Tibial nerve (tissue), 4 donors: ENCODE measurements around the gene SLIT3. TPM values are rescaled to one million over a fixed set of nuclear protein-coding genes. Genes with fewer than 3 reads are reported as not detected.

ENCODE experiments used
- DNase-seq, 2 donors: peaks; one replicate each; pipeline ENCODE4 v3.0.0-alpha.2; 2019; ENCODE audit warnings: low spot score in 2 of 2
- H3K27ac ChIP-seq, 4 donors: fragments of 200-600 bp; sonication (generic) in 3 of 4; one replicate each; pipeline ENCODE4 v1.5.1; 2017 to 2019; ENCODE audit warnings: mild to moderate bottlenecking in 1 of 4
- H3K27me3 ChIP-seq, 2 donors: fragments of 200-600 bp; sonication (generic) in 1 of 2; one replicate each; pipeline versions ENCODE4 v1.5.1 to v1.6.0; 2017 to 2019
- H3K36me3 ChIP-seq, 3 donors: fragments of 200-600 bp; sonication (generic); one replicate each; pipeline ENCODE4 v1.5.1; 2018 to 2019
- H3K4me1 ChIP-seq, 4 donors: fragments of 200-600 bp; sonication (generic) in 3 of 4; one replicate each; pipeline ENCODE4 v1.5.1; 2017 to 2019
- H3K4me3 ChIP-seq, 4 donors: fragments of 200-600 bp; sonication (generic) in 3 of 4; one replicate each; pipeline ENCODE4 v1.5.1; 2017 to 2019; ENCODE audit warnings: mild to moderate bottlenecking in 1 of 4, moderate library complexity in 1 of 4
- H3K9me3 ChIP-seq, 4 donors: fragments of 200-600 bp; sonication (generic) in 3 of 4; one replicate each; pipeline ENCODE4 v1.5.1; 2017 to 2019
- CTCF ChIP-seq, 5 experiments: fragments of 200-600 bp in 3 of 5; fragments of 450-650 bp in 2 of 5; sonication (generic) in 3 of 5; IDR thresholded peaks; one replicate each; pipeline ENCODE4 v1.5.1; 2016 to 2019; ENCODE audit warnings: antibody characterized with exemption in 5 of 5, mild to moderate bottlenecking in 3 of 5, moderate library complexity in 2 of 5
- EP300 ChIP-seq, 2 donors: sonication (generic); formaldehyde crosslinking; IDR thresholded peaks; one replicate each; pipeline ENCODE4 v1.6.1; 2017; ENCODE audit warnings: antibody characterized with exemption in 2 of 2, mild to moderate bottlenecking in 1 of 2
- POLR2A ChIP-seq, 2 donors: fragments of 450-650 bp; IDR thresholded peaks; one replicate each; pipeline ENCODE4 v1.6.1; 2017; ENCODE audit warnings: antibody characterized with exemption in 2 of 2, mild to moderate bottlenecking in 2 of 2, moderate library complexity in 2 of 2
- WGBS, 2 donors: methylation state at CpG; one replicate each; pipeline ENCODE4 v1.1.5; 2018; 5-methylcytosine and 5-hydroxymethylcytosine counted together
- total RNA-seq, 4 donors: library from RNA; depleted of rRNA; stranded (reverse); fragments of >200 nt; gene quantifications; one replicate each; pipeline ENCODE4 v1.1.0, GENCODE V29; 2016

The SLIT3 gene
- total RNA-seq, 4 donors from 2014 or later, result 16.6 to 39.0 (median 20.2) TPM

DNA sequence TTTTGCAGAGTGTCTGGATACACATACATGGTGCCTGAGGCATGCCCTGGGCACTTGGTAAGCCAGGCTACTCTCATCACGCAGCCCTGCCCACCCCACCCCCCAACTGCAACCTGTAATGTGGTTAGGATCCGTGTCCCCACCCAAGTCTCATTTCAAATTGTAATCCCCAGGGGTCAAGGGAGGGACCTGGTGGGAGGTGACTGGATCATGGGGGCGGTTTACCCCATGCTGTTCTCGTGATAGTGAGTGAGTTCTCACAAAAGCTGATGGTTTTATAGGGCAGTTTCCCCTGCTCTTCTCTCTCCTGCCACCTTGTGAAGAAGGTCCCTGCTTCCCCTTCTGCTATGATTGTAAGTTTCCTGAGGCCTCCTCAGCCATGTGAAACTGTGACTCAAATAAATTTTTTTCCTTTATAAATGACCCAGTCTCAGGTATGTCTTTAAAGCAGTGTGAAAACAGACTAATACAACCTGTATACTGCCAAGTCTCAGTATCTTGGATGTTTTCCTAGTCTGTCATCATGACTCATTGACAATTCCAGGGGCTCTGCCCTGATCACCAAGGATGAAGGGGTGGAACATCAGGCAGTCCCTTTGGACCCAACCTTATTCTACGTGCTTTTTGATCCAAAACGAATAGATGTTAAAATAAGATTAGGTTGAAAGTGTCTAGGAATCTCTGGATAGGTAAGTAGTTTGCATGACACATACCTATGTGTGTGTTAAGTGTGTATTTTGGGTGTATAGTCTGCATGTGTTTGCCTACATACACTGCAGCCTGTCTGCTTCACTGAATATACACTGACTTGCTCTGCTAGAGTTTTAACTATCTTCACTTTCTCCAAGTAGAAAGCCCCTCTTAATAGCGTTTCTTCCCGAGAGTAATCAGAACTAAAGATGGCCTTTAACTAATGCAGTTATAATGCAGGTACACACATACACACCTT is 293.8 kb downstream of the SLIT3 start:
- no peaks in the 10 kb centered on the region for H3K9me3 ChIP-seq
- no peak for TF ChIP-seq EP300 (IDR thresholded peaks at IDR 0.05)
- no peak for TF ChIP-seq CTCF (IDR thresholded peaks at IDR 0.05)
- TF ChIP-seq POLR2A (IDR thresholded peaks at IDR 0.05), result no peak
- no peak for DNase-seq
- WGBS, 2 donors, result 86 to 89% methylated on average over 8 of the region's 8 CpGs
- peaks cover 0 to 21% (median 0%) of the 10 kb centered on the region in 4 donors for H3K4me1 ChIP-seq
- H3K36me3 ChIP-seq, result no peaks in the 10 kb centered on the region
- no peak overlapping the region for H3K4me3 ChIP-seq
- H3K27ac ChIP-seq, result no peak overlapping the region
- no peaks in the 10 kb centered on the region for H3K27me3 ChIP-seq

GRCh38 chr5:169004551-169004950 is 296.4 kb downstream of the SLIT3 start:
- Histone ChIP-seq H3K4me1 (peaks cover 0 to 20% (median 0%) of the 10 kb centered on the region in 4 donors), H3K4me3 (no peak overlapping the region), H3K27ac (peak overlapping the region in 2 of 4 donors; percentile 53 to 71), H3K27me3 (no peaks in the 10 kb centered on the region), H3K9me3 (no peaks in the 10 kb centered on the region), H3K36me3 (no peaks in the 10 kb centered on the region)
- no peak for DNase-seq
- TF ChIP-seq CTCF (IDR thresholded peaks at IDR 0.05), result no peak
- no peak for TF ChIP-seq EP300 (IDR thresholded peaks at IDR 0.05)
- TF ChIP-seq POLR2A (IDR thresholded peaks at IDR 0.05), result no peak
- 49 to 63% methylated on average over 4 of the region's 4 CpGs for WGBS, 2 donors

GRCh38 chr5:169003721-169004541 is 297.0 kb downstream of the SLIT3 start:
- H3K4me3 ChIP-seq, result no peak overlapping the region
- H3K9me3 ChIP-seq, result no peaks in the 10 kb centered on the region
- no peaks in the 10 kb centered on the region for H3K27me3 ChIP-seq
- no peak for DNase-seq
- WGBS, 2 donors, result 45 to 51% methylated on average over 11 of the region's 11 CpGs
- peak in 1 of 2 donors; percentile 5 for TF ChIP-seq EP300 (IDR thresholded peaks at IDR 0.05)
- TF ChIP-seq POLR2A (IDR thresholded peaks at IDR 0.05), result no peak
- peak; percentile 23 to 41 (median 25) for TF ChIP-seq CTCF (IDR thresholded peaks at IDR 0.05)
- peak overlapping the region in 2 of 4 donors; percentile 53 to 71 for H3K27ac ChIP-seq
- H3K4me1 ChIP-seq, result peaks cover 0 to 15% (median 0%) of the 10 kb centered on the region in 4 donors
- no peaks in the 10 kb centered on the region for H3K36me3 ChIP-seq

- Histone ChIP-seq H3K4me3 (no peak overlapping the region), H3K27me3 (no peaks in the 10 kb centered on the region), H3K36me3 (no peaks in the 10 kb centered on the region), H3K9me3 (no peaks in the 10 kb centered on the region), H3K4me1 (peaks cover 0 to 15% (median 0%) of the 10 kb centered on the region in 4 donors), H3K27ac (peak overlapping the region in 2 of 4 donors; percentile 53 to 71)
- 83 to 93% methylated on average over 6 of the region's 6 CpGs for WGBS, 2 donors
- TF ChIP-seq POLR2A (IDR thresholded peaks at IDR 0.05), result no peak
- no peak for TF ChIP-seq EP300 (IDR thresholded peaks at IDR 0.05)
- no peak for TF ChIP-seq CTCF (IDR thresholded peaks at IDR 0.05)
- DNase-seq, result no peak
These were observed 297.9 kb downstream of the SLIT3 start for GRCh38 chr5:169002953-169003555.
